Measurements from ENCODE around the gene LRP11.
A peak's percentile ranks its signal among the peaks of the same experiment; 100 is the strongest.
"Not testable (repeated sequence)": the region's sequence is repeated elsewhere in the genome, so short reads cannot be mapped to it uniquely, and the experiment has no call there.

Gene LRP11

DNA sequence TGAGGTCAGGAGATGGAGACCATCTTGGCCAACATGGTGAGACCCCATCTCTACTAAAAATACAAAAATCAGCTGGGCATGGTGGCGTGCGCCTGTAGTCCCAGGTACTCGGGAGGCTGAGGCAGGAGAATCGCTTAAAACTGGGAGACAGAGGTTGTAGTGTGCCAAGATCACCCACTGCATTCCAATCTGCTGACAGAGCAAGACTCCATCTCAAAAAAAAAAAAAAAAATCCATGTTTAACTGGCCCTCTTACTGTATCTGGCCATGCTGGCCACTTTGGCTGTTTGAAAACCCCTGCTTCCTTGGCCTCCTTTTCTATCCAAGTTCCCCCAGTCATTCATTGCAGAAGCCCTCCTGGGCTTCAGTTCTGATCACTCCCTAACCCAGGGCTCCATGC, 20.1 kb downstream of the LRP11 start:
- H3K36me3 ChIP-seq (ENCODE audit: control insufficient read depth, insufficient read depth, low read length, severe bottlenecking); DNase-seq (ENCODE audit: low read depth); H3K4me3 ChIP-seq (ENCODE audit: low read length); H3K9me3 ChIP-seq (ENCODE audit: control insufficient read depth, low read length); H3K27me3 ChIP-seq (replicated peaks; ENCODE audit: control insufficient read depth, insufficient read depth, low read length); H3K9ac ChIP-seq (ENCODE audit: low read length): not testable (repeated sequence)
- H3K4me1 ChIP-seq (ENCODE audit: control insufficient read depth, insufficient read depth, low read length) = peaks cover 34% of the 10 kb centered on the region

DNA sequence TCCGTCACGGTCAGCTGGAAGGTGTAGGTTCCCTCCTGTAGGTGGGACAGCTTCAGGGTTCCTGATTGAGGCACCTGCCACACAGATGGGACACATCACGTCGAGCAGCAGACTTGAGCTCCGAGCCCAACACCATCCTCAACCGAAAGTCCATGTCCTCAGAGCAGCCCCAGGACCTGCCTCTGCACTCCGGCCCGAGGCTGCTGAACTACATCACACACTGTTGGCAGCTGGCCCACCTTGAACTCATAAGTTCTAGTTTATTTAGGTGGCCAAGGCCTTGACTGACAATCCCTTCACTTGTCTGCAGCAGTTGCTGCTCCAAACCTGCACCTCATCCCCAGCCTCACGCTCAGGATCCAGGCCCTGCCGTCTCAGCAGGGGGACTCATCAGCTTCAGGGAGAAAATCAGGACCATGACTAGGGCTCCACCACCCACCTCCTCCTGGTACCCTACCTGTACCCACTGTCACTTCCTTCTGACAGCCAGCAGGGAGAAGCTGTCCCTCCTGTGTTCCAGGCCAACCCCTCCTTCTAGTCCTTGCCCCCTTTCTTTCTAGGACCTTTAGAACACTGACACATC, 21.0 kb downstream of the LRP11 start:
- no peak for DNase-seq (ENCODE audit: low read depth)
- Histone ChIP-seq H3K9ac (ENCODE audit: low read length) (no peak overlapping the region), H3K4me1 (ENCODE audit: control insufficient read depth, insufficient read depth, low read length) (peaks cover 34% of the 10 kb centered on the region), H3K27me3 (replicated peaks; ENCODE audit: control insufficient read depth, insufficient read depth, low read length) (no peaks in the 10 kb centered on the region), H3K36me3 (ENCODE audit: control insufficient read depth, insufficient read depth, low read length, severe bottlenecking) (peaks cover 6% of the 10 kb centered on the region), H3K4me3 (ENCODE audit: low read length) (no peak overlapping the region), H3K9me3 (ENCODE audit: control insufficient read depth, low read length) (no peaks in the 10 kb centered on the region)

DNA sequence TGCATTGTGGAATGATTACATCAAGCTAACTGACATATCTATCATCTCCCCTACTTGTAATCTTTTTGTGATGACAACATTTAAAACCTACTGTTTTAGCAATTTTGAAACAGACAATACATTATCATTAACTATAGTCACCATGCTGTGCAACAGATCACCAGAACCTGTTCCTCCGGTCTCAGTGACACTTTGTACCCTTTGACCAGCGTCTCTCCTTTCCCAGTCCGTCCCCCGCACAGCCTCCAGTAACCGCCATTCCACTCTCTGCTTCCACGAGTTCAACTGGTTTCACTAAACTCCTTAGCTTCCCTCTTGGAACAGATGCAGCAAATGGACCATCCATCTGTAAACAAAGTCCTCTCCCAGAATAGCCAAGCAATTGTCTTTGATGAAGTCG, 21.8 kb downstream of the LRP11 start:
- Histone ChIP-seq H3K9ac (ENCODE audit: low read length) (no peak overlapping the region), H3K4me3 (ENCODE audit: low read length) (no peak overlapping the region), H3K36me3 (ENCODE audit: control insufficient read depth, insufficient read depth, low read length, severe bottlenecking) (peaks cover 6% of the 10 kb centered on the region), H3K9me3 (ENCODE audit: control insufficient read depth, low read length) (no peaks in the 10 kb centered on the region), H3K27me3 (replicated peaks; ENCODE audit: control insufficient read depth, insufficient read depth, low read length) (no peaks in the 10 kb centered on the region), H3K4me1 (ENCODE audit: control insufficient read depth, insufficient read depth, low read length) (peaks cover 26% of the 10 kb centered on the region)
- no peak for DNase-seq (ENCODE audit: low read depth)

DNA sequence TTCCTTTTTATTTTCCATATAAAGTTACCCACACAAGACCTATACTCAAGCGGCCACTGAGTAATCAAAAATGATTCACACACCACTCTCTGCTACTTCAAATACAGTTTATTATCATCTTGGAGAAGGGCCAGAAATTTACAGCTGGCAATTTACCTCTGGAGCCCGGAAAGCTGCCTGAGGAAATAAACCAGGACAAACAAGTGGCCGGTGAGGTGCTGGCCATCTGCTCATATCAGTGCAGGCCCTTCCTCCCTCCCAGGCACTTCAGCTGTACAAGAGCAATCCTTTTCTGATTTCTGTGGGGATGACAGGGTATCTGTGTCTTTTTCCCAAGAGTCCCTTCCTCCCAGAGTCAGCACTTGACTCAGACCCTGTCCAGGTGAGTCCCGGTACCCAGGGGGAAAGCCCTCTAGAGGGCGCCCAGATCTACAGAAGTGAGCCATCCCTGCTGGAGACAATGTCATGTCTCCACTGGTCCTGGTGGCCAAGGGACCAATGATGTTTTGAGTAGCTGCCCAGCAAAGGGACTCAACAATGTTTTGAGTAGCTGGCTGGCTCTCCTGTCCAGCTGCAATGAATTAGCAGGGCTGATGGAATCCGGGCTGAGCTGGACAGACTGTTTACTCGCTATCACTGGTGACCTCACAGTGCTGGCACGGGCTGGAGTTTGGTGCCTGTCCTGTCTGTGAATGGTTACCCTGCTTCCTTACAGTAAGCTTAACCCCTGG, 23.6 kb downstream of the LRP11 start:
- H3K27me3 ChIP-seq (replicated peaks; ENCODE audit: control insufficient read depth, insufficient read depth, low read length) = no peaks in the 10 kb centered on the region
- H3K9ac ChIP-seq (ENCODE audit: low read length) = no peak overlapping the region
- peaks cover 6% of the 10 kb centered on the region for H3K36me3 ChIP-seq (ENCODE audit: control insufficient read depth, insufficient read depth, low read length, severe bottlenecking)
- no peaks in the 10 kb centered on the region for H3K9me3 ChIP-seq (ENCODE audit: control insufficient read depth, low read length)
- peaks cover 16% of the 10 kb centered on the region for H3K4me1 ChIP-seq (ENCODE audit: control insufficient read depth, insufficient read depth, low read length)
- no peak overlapping the region for H3K4me3 ChIP-seq (ENCODE audit: low read length)
- DNase-seq (ENCODE audit: low read depth) = peak; percentile 94

DNA sequence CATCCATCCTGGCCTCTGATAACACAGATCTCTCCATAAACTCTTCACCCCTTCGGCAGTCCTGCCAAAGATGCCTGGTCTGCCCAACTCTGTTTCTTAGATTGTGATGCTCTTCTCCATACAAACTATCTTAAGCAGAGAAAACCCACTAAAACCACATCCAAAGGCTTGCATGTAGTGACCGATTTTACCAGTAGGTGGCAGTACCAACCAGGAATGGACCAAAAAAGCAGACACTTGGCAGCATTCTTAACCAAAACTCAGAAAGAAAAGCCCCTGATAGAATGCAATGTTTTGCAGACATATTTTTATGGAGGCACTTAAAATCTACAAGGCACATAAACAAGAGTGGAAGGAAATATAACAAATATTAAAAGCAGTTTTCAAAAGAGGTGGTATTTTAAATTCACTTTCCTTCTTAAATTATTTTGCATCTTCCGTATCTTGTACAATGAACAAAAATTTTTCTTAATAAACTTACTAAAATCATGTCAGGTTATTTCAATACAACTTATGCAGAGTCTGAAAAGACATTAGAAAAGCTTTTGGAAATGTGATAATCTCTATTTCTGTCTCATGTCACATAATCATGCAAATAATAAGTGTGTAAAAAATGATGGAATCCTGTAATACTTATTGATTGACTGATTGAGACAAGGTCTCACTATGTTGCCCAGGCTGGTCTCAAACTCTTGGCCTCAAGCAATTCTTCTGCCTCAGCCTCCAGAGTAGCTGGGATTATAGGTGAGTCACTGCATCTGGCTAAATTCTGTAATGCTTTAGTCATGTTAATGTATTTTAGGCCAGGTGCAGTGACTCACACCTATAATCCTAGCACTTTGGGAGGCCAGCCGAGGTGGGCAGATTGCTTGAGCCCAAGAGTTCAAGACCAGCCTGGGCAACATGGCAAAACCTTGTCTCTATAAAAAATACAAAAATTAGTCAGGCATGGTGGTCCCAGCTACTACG, 29.4 kb downstream of the LRP11 start:
- Histone ChIP-seq H3K9ac (ENCODE audit: low read length) (no peak overlapping the region), H3K4me3 (ENCODE audit: low read length) (no peak overlapping the region), H3K9me3 (ENCODE audit: control insufficient read depth, low read length) (no peaks in the 10 kb centered on the region), H3K4me1 (ENCODE audit: control insufficient read depth, insufficient read depth, low read length) (no peaks in the 10 kb centered on the region), H3K36me3 (ENCODE audit: control insufficient read depth, insufficient read depth, low read length, severe bottlenecking) (no peaks in the 10 kb centered on the region), H3K27me3 (replicated peaks; ENCODE audit: control insufficient read depth, insufficient read depth, low read length) (no peaks in the 10 kb centered on the region)
- DNase-seq (ENCODE audit: low read depth) = peak; percentile 89

DNA sequence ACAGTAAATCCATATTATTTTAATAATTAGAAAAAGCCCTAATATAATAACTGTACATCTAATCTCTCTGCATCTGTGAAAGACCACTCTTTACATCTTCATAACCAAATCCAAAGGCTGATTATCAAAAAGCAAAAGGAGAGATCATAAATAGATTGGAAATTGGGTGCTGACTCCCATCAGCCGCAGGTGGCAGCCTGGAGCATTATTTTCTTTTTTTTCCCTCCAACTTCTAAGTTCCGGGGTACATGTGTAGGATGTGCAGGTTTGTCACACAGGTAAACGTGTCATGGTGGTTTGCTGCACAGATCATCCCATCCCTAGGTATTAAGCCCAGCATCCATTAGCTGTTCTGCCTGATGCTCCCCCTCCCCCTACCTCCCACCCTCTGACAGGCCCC, 30.5 kb downstream of the LRP11 start:
- H3K36me3 ChIP-seq (ENCODE audit: control insufficient read depth, insufficient read depth, low read length, severe bottlenecking) = no peaks in the 10 kb centered on the region
- H3K27me3 ChIP-seq (replicated peaks; ENCODE audit: control insufficient read depth, insufficient read depth, low read length) = no peaks in the 10 kb centered on the region
- H3K9ac ChIP-seq (ENCODE audit: low read length) = no peak overlapping the region
- no peaks in the 10 kb centered on the region for H3K4me1 ChIP-seq (ENCODE audit: control insufficient read depth, insufficient read depth, low read length)
- no peak for DNase-seq (ENCODE audit: low read depth)
- no peak overlapping the region for H3K4me3 ChIP-seq (ENCODE audit: low read length)
- H3K9me3 ChIP-seq (ENCODE audit: control insufficient read depth, low read length) = no peaks in the 10 kb centered on the region

DNA sequence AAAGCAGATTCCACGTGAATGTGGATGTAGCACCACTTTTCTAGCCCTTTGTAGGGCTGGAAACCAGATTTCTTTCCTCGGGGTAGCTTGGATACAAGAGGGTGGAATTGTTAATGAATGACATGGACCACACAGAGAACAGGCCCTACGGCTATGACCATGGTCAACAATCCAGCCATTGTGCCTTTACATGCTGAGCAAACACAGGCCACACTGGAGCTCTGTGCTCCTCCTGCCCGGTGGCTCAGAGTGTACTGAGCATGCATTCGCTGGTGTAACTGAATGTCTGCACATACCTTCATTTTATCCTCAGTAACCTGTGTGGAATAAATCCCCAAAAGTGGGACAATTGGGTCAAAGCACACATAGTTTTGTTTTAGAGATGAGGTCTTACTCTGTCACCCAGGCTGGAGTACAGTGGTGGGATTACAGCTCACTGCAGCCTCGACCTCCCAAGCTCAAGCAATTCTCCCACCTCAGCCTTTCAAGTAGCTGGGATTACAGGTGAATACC, 32.8 kb downstream of the LRP11 start:
- DNase-seq (ENCODE audit: low read depth) = no peak
- H3K4me3 ChIP-seq (ENCODE audit: low read length) = peak overlapping the region; percentile 53
- H3K4me1 ChIP-seq (ENCODE audit: control insufficient read depth, insufficient read depth, low read length) = no peaks in the 10 kb centered on the region
- no peaks in the 10 kb centered on the region for H3K36me3 ChIP-seq (ENCODE audit: control insufficient read depth, insufficient read depth, low read length, severe bottlenecking)
- H3K9me3 ChIP-seq (ENCODE audit: control insufficient read depth, low read length) = no peaks in the 10 kb centered on the region
- peak overlapping the region; percentile 6 for H3K9ac ChIP-seq (ENCODE audit: low read length)
- H3K27me3 ChIP-seq (replicated peaks; ENCODE audit: control insufficient read depth, insufficient read depth, low read length) = no peaks in the 10 kb centered on the region

DNA sequence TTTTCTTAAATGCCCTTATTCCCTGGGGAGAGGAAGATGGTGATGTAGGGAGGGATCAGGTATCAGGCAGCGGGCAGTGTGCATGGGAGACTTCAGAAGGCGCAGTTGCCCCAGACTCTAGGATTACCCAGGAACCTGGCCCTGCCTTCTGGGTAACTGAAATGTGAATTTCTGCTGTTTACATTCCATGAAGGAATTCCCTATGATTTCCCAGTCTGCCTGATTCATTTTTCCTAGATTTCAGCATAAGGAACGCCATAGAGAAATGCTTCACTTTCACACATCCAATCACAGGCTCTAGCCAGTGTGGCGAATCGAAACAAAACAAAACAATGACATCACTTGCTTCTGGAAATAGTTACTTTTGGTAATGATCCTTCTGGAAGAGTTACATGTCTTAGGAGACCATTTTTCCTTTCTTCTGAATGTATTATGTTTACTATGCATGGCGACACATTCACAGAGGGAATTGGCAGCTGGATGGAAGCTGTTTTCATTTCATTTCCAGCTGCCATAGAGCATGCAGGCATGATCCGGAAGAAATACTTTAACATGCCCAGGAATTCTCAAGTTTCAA, 33.3 kb downstream of the LRP11 start:
- H3K9ac ChIP-seq (ENCODE audit: low read length) = peak overlapping the region; percentile 6
- peak; percentile 86 for DNase-seq (ENCODE audit: low read depth)
- H3K27me3 ChIP-seq (replicated peaks; ENCODE audit: control insufficient read depth, insufficient read depth, low read length) = no peaks in the 10 kb centered on the region
- H3K4me3 ChIP-seq (ENCODE audit: low read length) = peak overlapping the region; percentile 53
- H3K4me1 ChIP-seq (ENCODE audit: control insufficient read depth, insufficient read depth, low read length) = no peaks in the 10 kb centered on the region
- no peaks in the 10 kb centered on the region for H3K9me3 ChIP-seq (ENCODE audit: control insufficient read depth, low read length)
- H3K36me3 ChIP-seq (ENCODE audit: control insufficient read depth, insufficient read depth, low read length, severe bottlenecking) = peaks cover 2% of the 10 kb centered on the region

DNA sequence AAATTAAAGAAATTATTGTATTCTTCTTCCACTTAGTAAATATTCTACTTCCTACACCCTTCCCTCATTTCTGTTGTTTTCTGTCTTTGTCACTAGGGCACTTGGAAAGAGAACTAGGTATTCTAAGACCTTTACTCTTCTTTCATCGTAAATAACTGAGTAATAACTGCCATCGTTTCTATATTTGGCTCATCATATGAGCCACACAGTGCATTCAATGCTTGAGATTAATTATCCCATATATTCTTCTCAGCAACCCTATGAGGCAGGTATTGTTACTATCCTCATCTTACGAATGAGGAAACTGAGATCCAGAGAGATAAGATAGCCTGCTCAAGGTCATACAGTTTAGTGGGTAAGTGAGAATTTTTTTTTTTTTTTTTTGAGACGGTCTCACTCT, 38.9 kb downstream of the LRP11 start:
- Histone ChIP-seq H3K9me3 (ENCODE audit: control insufficient read depth, low read length) (no peaks in the 10 kb centered on the region), H3K9ac (ENCODE audit: low read length) (no peak overlapping the region), H3K36me3 (ENCODE audit: control insufficient read depth, insufficient read depth, low read length, severe bottlenecking) (peaks cover 13% of the 10 kb centered on the region), H3K4me1 (ENCODE audit: control insufficient read depth, insufficient read depth, low read length) (no peaks in the 10 kb centered on the region), H3K27me3 (replicated peaks; ENCODE audit: control insufficient read depth, insufficient read depth, low read length) (no peaks in the 10 kb centered on the region), H3K4me3 (ENCODE audit: low read length) (no peak overlapping the region)
- no peak for DNase-seq (ENCODE audit: low read depth)

DNA sequence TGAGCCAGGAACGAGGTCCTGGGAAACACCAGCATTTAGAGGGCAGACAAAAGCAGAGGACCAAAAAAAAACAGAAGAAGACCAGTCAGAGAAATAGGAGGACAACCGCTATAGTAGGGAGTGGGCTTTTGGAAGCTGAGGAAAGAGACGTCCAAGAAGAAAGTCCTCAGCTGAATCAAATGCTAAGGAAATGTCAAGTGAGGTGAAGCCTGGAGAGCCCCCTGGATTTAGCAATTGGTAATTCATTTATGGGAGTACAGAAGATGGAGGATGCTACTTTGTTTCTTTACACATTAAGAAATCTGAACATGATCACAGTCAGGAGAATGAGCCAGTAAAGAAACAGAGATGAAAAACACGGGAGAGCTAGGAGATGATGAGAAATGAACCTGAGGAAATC, 41.1 kb downstream of the LRP11 start:
- no peak overlapping the region for H3K4me3 ChIP-seq (ENCODE audit: low read length)
- H3K27me3 ChIP-seq (replicated peaks; ENCODE audit: control insufficient read depth, insufficient read depth, low read length) = no peaks in the 10 kb centered on the region

DNA sequence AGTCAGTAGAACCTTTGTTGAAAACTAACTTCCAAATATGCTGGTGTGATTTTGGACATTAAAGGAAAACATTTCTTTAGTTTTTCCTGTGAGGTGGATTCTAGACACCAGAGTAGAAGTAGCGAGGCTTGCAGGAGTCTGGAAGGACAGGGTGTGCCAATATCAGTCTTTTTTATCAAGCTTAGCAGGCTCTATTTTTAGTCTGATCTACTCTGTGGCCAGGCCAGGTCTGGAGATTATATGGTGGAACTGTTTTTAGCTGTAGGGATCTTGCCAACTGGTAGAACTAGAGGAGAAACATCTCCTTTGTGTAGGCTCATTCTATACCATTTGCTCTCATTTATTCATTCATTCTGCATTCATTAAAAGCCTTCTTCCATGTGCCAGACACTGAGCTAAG, 42.7 kb downstream of the LRP11 start:
- H3K27me3 ChIP-seq (replicated peaks; ENCODE audit: control insufficient read depth, insufficient read depth, low read length) = no peaks in the 10 kb centered on the region
- H3K4me3 ChIP-seq (ENCODE audit: low read length) = no peak overlapping the region
- DNase-seq (ENCODE audit: low read depth) = no peak
- H3K9me3 ChIP-seq (ENCODE audit: control insufficient read depth, low read length) = no peaks in the 10 kb centered on the region
- H3K4me1 ChIP-seq (ENCODE audit: control insufficient read depth, insufficient read depth, low read length) = no peaks in the 10 kb centered on the region
- peaks cover 13% of the 10 kb centered on the region for H3K36me3 ChIP-seq (ENCODE audit: control insufficient read depth, insufficient read depth, low read length, severe bottlenecking)
- no peak overlapping the region for H3K9ac ChIP-seq (ENCODE audit: low read length)

More for the DNA sequence above, 41.1 kb downstream of the LRP11 start:
- H3K9ac ChIP-seq (ENCODE audit: low read length) = no peak overlapping the region
- H3K36me3 ChIP-seq (ENCODE audit: control insufficient read depth, insufficient read depth, low read length, severe bottlenecking) = peaks cover 13% of the 10 kb centered on the region
- DNase-seq (ENCODE audit: low read depth) = no peak
- H3K9me3 ChIP-seq (ENCODE audit: control insufficient read depth, low read length) = no peaks in the 10 kb centered on the region
- H3K4me1 ChIP-seq (ENCODE audit: control insufficient read depth, insufficient read depth, low read length) = no peaks in the 10 kb centered on the region

Data from adipocyte (in vitro differentiated cells).